Measurements from ENCODE around the gene SPG21.

The SPG21 gene

GRCh38 chr15:64991536-64992135, 1.9 kb upstream of the SPG21 start:
- FAIRE-seq, result no peak

DNA sequence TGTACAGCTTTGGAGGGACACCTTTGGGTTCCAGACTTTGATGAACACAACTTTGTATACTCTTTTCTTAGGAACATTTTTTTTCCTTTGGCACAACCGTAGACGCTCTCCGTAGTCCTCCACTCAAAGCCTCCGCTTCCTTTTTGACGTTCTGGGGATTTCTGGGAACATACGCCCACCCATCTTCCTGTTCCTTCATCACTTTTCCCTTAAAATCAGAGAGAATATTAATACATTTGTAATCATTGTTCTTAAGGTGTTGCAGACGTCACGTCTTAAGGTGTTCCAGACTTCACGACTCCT, 405 bp upstream of the SPG21 start:
- FAIRE-seq, result no peak

DNA sequence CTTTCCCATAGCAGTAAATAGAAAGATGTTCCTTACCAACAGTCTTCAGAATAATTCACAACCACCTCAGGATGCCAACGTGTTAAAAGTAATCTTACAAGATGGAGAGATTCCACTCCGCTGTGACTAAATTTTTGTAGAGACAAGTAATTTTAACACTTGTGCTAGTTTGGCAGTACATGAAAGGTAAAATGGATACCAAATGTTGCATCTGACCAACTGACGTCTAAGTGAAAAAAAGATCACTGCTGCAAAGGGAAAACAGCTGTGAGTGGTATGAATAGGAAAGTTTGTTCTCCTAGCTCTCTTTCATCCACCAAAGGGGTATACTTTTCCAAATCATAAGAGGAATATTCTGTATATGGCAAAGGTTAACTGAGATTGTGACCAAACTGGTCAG, 2.6 kb downstream of the SPG21 start:
- no peak for FAIRE-seq

GRCh38 chr15:64985366-64986033, 4.2 kb downstream of the SPG21 start:
- no peak for FAIRE-seq

DNA sequence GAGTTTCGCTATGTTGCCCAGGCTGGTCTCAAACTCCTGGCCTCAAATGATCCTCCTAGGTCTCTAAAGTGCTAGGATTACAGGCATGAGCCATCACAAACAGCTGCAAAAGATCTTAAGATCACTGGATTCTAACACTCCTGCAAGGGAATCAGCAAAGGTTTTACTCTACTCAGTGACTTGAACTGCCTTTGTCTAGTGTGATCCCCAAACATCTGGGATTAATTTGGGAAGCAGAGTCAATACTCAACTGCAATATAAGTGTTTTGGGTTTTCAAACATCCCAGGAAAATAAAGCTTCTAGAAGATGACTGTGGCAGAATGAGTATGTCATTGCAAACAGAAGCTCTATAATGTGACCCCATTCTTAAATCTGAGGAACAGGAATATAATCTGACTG, 7.2 kb downstream of the SPG21 start:
- FAIRE-seq, result no peak

GRCh38 chr15:64981812-64982431, 7.8 kb downstream of the SPG21 start:
- FAIRE-seq, result no peak

DNA sequence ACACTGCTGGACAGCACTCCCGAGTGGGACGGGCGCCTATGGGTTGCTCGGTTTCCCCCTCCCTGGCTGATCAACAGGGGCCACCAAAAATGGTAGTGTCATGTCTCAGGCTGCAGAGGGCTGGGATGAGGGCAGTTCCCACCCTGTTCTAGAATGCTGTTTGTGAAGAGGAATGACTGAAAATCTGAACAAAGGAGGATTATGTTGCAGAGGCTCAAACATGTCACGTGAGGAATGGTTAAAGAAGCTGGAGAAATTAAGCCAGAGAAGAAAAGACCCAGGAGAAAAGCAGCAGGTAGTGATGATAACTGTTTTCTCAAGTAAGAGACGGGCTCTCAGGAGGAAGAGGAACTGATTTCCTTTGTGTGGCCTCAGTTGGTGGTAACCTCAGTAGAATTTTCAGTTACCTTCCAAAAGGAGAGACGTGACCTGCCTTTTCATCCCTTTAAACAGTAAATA, 10.4 kb downstream of the SPG21 start:
- FAIRE-seq, result no peak

DNA sequence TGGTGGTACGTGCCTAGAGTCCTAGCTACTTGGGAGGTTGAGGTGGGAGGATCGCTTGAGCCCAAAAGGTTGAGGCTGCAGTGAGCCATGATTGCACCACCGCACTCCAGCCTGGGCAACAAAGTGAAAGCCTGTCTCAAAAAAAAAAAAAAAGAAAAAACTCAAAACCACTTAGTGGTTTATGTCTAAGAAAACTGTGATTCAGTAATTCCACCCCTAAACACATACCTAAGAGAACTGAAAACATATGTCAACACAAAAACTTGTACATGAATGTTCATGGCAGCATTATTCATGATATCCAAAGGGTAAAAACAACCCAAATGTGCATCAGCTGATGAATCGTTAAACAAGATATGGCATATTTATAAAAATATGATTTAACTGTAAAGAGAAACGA, 14.3 kb downstream of the SPG21 start:
- no peak for FAIRE-seq

GRCh38 chr15:64970698-64971097, 19.0 kb downstream of the SPG21 start:
- FAIRE-seq, result no peak

DNA sequence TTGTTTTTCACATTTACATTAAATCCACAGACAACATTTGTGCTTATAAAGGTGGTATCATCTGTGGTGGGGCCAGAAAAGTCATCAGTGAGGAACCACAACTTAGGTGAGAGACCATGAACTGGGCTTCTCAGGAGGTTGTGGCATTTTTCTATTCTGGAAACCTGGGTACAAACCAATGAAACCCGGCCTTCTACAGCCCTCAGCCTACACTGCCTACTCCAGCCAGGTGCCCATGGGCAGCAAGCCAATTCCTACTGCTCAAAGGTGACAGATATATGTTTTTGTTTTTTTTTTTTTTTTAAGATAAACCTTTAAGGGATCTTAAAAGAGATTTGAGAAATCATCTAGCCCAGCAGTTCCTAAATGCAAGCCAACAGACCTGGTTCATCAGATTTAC, 20.3 kb downstream of the SPG21 start:
- FAIRE-seq, result no peak

GRCh38 chr15:64961013-64961412, 28.7 kb downstream of the SPG21 start:
- FAIRE-seq, result no peak

DNA sequence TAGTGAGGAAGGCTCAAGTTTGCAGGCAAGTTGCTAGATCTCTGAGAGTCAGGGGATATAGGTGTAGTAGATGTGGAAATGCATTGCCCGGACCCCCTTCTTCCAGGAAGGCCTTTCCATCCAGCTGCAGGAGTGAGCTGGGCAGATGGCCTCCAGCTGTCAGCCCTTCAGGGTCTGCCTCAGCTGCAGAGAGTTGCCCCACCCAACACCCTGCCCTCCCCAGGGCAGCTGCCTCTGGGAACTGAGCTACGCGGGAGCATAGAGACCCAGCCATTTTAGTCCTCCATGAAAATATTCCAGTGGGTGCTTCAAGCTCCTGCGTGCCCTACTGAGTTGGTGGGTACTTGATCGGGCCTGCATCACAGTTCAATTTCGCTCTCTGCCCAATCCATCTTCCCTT, 29.6 kb downstream of the SPG21 start:
- FAIRE-seq, result no peak

DNA sequence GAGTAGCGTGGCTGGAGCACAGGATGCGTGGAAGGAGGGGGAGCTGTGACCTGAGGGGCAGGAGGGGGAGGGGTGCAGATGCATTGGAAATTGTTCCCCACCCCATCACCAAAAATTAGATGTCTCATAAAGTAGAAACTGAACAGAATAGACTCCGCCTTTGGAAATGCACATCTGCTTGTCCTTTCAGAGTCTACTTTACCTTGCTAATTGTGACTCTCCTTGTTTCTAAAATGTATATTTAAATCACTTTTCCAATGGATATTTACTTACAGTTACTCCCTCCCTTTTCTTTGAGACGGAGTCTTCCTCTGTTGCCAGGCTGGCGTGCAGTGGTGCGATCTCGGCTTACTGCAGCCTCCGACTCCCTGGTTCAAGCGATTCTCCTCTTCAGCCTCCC, 30.6 kb downstream of the SPG21 start:
- no peak for FAIRE-seq

DNA sequence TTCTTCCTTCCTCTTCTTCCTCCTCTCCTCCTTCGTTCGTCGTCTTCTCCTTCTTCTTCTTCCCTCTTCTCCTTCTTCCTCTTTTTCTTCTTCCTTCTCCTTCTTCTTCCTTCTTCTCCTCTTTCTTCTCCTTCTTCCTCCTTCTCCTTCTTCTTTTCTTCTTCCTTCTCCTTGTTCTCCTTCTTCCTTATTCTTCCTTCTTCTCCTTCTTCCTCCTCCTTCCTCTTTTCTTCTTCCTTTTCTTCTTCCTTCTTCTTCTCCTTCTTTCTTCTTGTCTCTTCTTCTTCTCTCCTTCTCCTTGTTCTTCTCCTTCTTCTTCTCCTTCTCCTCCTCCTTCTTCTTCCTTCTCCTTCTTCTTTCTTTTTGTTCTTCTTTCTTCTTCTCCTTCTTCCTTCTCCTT, 35.3 kb downstream of the SPG21 start:
- FAIRE-seq, result no peak

DNA sequence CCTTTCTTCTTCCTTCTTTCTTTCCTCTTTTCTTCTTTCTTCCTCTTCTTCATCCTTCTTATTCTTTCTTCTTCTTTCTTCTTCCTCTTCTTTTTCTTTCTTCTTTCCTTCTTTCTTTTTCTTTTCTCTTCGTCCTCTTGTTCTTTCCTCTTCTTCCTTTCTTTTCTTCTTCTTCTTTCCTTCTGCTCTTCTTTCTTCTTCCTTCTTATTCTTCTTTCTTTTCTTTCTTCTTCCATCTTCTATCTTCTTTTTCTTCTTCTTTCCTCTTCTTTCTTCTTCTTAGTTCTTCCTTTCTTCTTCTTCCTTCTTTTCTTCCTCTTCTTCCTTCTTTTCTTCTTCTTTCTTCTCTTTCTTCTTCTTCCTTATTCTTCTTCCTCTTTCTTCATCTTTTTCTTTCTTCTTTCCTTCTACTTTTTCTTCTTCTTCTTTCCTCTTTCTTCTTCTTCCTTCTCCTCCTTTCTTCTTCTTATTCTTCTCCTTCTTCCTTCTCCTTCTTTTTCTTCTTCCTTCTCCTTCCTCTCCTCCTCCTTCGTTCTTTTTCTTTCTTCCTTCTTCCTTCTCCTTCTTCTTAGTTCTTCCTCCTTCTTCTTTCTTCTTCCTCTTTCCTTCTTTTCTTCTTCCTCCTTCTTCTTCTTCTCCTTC, 37.8 kb downstream of the SPG21 start:
- no peak for FAIRE-seq

DNA sequence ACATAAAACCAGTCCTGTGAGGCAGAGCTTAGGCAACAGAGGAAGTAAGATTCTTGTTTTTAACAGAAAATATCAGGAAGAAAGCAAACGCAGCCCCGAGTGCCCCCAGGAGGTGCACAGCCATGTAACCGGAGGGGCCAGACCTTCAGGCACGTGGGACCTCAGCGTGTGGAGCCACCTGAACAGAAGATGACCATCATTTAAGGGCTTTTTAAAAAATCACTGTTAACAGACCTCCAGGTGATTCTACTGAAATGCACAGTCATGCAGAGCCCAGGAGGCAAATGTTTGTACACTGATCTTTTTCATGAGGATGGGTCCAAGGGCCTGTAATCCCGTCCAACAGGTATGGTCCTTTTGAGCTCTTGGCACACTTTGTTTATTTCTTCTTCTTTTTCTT, 38.8 kb downstream of the SPG21 start:
- no peak for FAIRE-seq

DNA sequence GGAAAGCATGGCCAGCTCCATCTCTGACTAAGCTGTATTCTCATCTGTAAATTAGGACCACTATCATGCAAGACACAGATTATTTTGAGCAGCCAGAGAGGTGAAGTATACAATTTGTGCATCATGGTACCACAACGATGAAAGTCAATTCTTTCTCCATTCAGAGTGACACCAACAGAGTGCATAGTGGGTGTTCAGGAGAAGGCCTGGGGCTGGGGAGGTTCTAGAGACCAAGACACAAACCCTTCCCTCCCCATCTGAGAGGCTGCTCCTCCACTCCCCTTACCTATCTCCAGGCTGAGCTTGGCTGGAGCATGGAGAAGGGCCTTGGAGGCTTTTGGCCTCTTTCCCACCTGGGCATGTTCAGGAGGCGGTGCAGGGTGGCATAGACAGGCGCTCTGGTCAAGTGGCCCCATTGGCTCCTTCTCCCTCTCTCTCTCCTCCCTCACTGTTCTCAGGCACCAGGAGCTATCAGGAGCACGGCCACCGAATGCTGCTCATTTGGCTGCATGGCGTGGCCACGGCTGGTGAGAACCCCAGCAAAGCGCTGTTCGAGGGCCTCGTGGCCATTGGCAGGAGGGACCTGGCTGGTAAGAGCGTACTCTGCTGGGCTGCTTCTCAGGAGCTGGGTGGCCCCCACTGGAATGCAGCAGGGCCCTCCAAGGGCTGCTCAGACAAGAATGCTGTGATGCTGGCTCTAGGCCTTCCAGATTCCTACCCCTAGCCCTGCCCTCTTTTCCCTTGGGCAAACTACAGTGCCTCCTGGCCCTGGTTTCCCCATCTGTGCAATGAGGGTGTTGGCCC, 40.1 kb downstream of the SPG21 start:
- no peak for FAIRE-seq

DNA sequence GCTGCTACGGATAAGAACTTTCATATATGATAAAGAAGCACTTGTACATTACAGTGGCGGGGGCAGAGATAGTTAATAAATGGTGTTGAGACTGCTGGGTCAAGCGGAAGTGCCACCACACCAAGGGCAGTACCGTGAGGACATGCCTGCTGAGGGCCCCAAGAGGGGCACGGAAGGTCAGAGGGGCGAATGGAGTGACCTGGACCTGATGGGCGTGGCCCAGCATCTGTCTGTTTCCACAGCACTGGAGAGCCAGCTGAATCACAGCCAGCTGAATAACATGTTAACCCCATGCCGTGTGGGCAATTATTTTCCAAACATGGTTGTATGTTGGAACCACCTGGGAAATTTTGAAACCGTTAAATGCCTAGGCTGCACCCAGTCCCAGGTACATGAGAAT, 40.8 kb downstream of the SPG21 start:
- no peak for FAIRE-seq

- FAIRE-seq, result no peak
Measured at GRCh38 chr15:64947211-64947610, 42.5 kb downstream of the SPG21 start.

- no peak for FAIRE-seq
Measured at GRCh38 chr15:64944961-64945360, 44.8 kb downstream of the SPG21 start.

- no peak for FAIRE-seq
Measured at GRCh38 chr15:64943512-64944225, 46.0 kb downstream of the SPG21 start.

DNA sequence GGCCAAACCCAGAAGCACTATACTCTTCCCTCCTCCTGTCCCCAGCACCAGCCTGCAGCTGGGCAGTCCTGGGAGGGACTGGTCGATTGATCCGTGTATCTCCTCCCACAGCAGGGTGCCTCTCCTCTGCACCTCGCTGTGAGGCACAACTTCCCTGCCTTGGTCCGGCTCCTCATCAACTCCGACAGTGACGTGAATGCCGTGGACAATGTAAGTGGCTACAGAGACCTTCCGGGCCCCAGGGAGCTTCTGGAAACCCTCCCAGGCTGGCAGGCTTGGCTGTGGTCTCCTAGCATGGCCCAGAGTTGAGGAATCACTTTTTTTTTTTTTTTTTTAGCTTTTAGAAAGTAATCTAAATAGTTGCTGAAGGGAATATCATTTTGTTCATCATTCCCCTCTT, 47.4 kb downstream of the SPG21 start:
- FAIRE-seq, result no peak

- no peak for FAIRE-seq
Measured at GRCh38 chr15:64938192-64938591, 51.5 kb downstream of the SPG21 start.

Measured in A204.1 (cell line).